BLaER1 treated with 17β-estradiol and CSF1 and Interleukin-3, amounts not matched to agents 10 nM and 100 nM (cell line): ENCODE data around the gene CCDC171.

Source experiments
- H3K27ac ChIP-seq, 11 experiments: shearing (Covaris generic); formaldehyde crosslinking; 2 replicates each; pipeline ENCODE4 v1.8.1; 2022
- H3K27me3 ChIP-seq, 11 experiments: shearing (Covaris generic); formaldehyde crosslinking; 2 replicates each; pipeline ENCODE4 v1.8.1; 2022
- H3K36me3 ChIP-seq, 11 experiments: shearing (Covaris generic); formaldehyde crosslinking; 2 replicates each; pipeline ENCODE4 v1.8.1; 2022
- H3K4me1 ChIP-seq, 10 experiments: shearing (Covaris generic); formaldehyde crosslinking; 2 replicates each; pipeline ENCODE4 v1.8.1; 2022
- H3K4me2 ChIP-seq, 11 experiments: shearing (Covaris generic); formaldehyde crosslinking; 2 replicates each; pipeline ENCODE4 v1.8.1; 2022
- H3K4me3 ChIP-seq, 10 experiments: shearing (Covaris generic); formaldehyde crosslinking; 2 replicates each; pipeline ENCODE4 v1.8.1; 2022
- H3K9ac ChIP-seq, 11 experiments: shearing (Covaris generic); formaldehyde crosslinking; 2 replicates each; pipeline ENCODE4 v1.8.1; 2022
- H3K9me3 ChIP-seq, 11 experiments: shearing (Covaris generic); formaldehyde crosslinking; replicated peaks in 1 of 11; 2 replicates each; pipeline ENCODE4 v1.8.1; 2022
- H4K20me1 ChIP-seq, 11 experiments: shearing (Covaris generic); formaldehyde crosslinking; 2 replicates each; pipeline ENCODE4 v1.8.1; 2022
- Cebpa-rat ChIP-seq, 11 experiments: shearing (Covaris generic); IDR thresholded peaks; 2 replicates each; pipeline ENCODE4 v1.8.1; 2022

Gene CCDC171

GRCh38 chr9:16002816-16003215, 450.0 kb downstream of the CCDC171 start:
- H3K4me3 ChIP-seq, result no peak overlapping the region
- H3K36me3 ChIP-seq, result no peaks in the 10 kb centered on the region
- H3K9ac ChIP-seq, result no peak overlapping the region
- H3K27me3 ChIP-seq, result no peaks in the 10 kb centered on the region
- H3K27ac ChIP-seq, result no peak overlapping the region
- H3K4me2 ChIP-seq, result no peak overlapping the region
- peaks cover 0 to 9% (median 6%) of the 10 kb centered on the region in 10 experiments; a peak in 15 of 20 replicates for H3K4me1 ChIP-seq
- TF ChIP-seq Cebpa-rat (IDR thresholded peaks at IDR 0.05), result no peak
- H3K9me3 ChIP-seq, result peaks cover 0 to 9% (median 0%) of the 10 kb centered on the region in 11 experiments; a peak in 5 of 22 replicates
- no peaks in the 10 kb centered on the region for H4K20me1 ChIP-seq

GRCh38 chr9:16003785-16004184, 450.9 kb downstream of the CCDC171 start:
- Histone ChIP-seq H3K4me2 (no peak overlapping the region), H3K36me3 (no peaks in the 10 kb centered on the region), H3K9ac (no peak overlapping the region), H3K27me3 (no peaks in the 10 kb centered on the region), H3K27ac (no peak overlapping the region), H3K4me3 (no peak overlapping the region), H3K4me1 (peaks cover 0 to 9% (median 6%) of the 10 kb centered on the region in 10 experiments; a peak in 15 of 20 replicates), H4K20me1 (no peaks in the 10 kb centered on the region), H3K9me3 (peaks cover 0 to 17% (median 3%) of the 10 kb centered on the region in 11 experiments; a peak in 6 of 22 replicates)
- TF ChIP-seq Cebpa-rat (IDR thresholded peaks at IDR 0.05), result no peak

DNA sequence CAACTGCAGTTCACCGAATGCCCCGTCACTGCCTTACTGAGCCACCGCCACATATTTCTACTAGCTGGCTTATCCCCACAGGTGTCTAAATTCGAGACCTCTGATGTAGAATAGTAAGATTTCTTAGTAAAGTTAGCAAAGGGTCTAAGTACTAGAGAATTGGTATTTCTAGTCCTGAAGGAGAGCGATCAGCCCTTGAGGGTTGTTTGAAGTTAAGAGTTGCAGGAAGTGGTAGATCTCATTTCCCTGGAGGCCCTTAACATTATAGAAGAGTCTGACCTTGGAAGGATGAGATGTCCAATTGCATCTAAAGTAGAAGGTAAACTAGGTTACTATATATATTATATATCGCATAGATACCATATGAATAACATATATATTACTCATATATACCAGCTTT, 451.8 kb downstream of the CCDC171 start:
- Histone ChIP-seq H3K27ac (no peak overlapping the region), H3K4me2 (0 out of 22 replicates have a peak overlapping the region, but pooled peaks of 2 of the 11 experiments have one; percentile 5 to 10), H3K9ac (no peak overlapping the region), H3K27me3 (no peaks in the 10 kb centered on the region), H4K20me1 (no peaks in the 10 kb centered on the region), H3K4me1 (peaks cover 0 to 6% (median 4%) of the 10 kb centered on the region in 10 experiments; a peak in 15 of 20 replicates), H3K4me3 (no peak overlapping the region), H3K36me3 (no peaks in the 10 kb centered on the region), H3K9me3 (peaks cover 0 to 17% (median 3%) of the 10 kb centered on the region in 11 experiments; a peak in 6 of 22 replicates)
- TF ChIP-seq Cebpa-rat (IDR thresholded peaks at IDR 0.05), result no peak

DNA sequence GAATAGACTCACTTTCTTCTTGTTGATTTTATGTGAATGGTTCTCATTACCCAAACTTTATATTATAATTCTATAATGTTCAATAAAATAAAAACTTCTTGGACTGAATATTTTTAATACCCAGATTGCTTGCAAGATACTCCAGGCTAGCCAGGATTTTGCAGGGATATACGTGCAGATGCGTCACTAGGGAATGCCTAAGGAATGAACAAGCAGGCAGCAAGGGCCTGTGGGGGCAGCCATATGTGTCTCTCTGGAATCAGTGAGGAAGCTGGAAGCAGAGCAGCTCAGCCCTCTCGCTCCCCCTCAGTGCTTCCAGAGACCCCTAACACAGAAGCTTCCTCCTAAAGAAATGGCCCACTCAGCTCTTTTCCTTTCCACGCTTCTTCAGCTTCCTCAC, 457.4 kb downstream of the CCDC171 start:
- Histone ChIP-seq H3K27ac (no peak overlapping the region), H4K20me1 (no peaks in the 10 kb centered on the region), H3K4me2 (no peak overlapping the region), H3K4me3 (no peak overlapping the region), H3K27me3 (no peaks in the 10 kb centered on the region), H3K9me3 (peaks cover 0 to 17% (median 3%) of the 10 kb centered on the region in 11 experiments; a peak in 6 of 22 replicates), H3K36me3 (no peaks in the 10 kb centered on the region), H3K9ac (no peak overlapping the region), H3K4me1 (peaks cover 0 to 8% (median 0%) of the 10 kb centered on the region in 10 experiments; a peak in 1 of 20 replicates)
- TF ChIP-seq Cebpa-rat (IDR thresholded peaks at IDR 0.05), result no peak

GRCh38 chr9:16012621-16013020, 459.8 kb downstream of the CCDC171 start:
- Histone ChIP-seq H3K4me1 (peaks cover 0 to 8% (median 0%) of the 10 kb centered on the region in 10 experiments; a peak in 1 of 20 replicates), H4K20me1 (no peaks in the 10 kb centered on the region), H3K4me2 (no peak overlapping the region), H3K36me3 (no peaks in the 10 kb centered on the region), H3K9ac (no peak overlapping the region), H3K27me3 (no peaks in the 10 kb centered on the region), H3K4me3 (no peak overlapping the region), H3K9me3 (peaks cover 1 to 12% (median 2%) of the 10 kb centered on the region in 11 experiments), H3K27ac (no peak overlapping the region)
- TF ChIP-seq Cebpa-rat (IDR thresholded peaks at IDR 0.05), result no peak

DNA sequence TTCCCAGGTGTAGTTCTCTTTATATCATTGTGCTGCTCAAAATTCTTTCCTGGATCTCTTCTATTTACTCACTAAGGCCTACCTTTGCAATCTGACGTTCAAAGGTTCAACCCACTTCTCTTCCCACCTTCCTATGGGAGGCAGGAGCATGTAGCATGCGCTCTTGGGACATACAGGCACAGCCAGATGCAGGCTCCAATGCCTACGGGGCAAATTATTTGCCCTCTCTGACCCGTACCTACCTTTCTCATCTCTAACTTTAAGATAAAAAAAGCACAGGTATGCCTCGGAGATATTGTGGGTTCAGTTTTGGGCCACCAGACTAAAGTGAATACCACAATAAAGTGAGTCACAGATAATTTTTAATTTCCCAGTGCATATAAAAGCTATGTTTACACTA, 460.5 kb downstream of the CCDC171 start:
- Histone ChIP-seq H3K36me3 (no peaks in the 10 kb centered on the region), H3K27ac (no peak overlapping the region), H3K9ac (no peak overlapping the region)

DNA sequence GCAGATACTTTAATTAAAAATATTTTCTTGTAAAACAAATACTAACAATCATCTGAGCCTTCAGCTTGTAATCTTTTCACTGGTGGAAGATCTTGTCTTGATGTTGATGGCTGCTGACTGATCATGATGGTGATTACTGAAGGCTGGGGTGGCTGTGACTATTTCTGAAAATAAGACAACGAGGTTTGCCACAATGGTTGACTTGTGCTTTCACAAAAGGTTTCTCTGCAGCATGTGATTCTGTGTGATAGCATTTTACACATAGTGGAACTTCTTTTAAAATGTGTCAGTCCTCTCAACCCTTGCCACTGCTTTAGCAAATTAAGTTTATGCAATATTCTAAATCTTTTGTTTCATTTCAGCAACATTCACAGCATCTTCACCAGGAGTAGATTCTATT, 461.0 kb downstream of the CCDC171 start:
- Histone ChIP-seq H3K9ac (no peak overlapping the region), H3K4me3 (no peak overlapping the region), H3K27ac (no peak overlapping the region), H3K4me1 (peaks cover 0 to 8% (median 0%) of the 10 kb centered on the region in 10 experiments; a peak in 1 of 20 replicates), H3K36me3 (no peaks in the 10 kb centered on the region), H4K20me1 (no peaks in the 10 kb centered on the region), H3K9me3 (peaks cover 11 to 20% (median 14%) of the 10 kb centered on the region in 11 experiments), H3K4me2 (no peak overlapping the region), H3K27me3 (no peaks in the 10 kb centered on the region)
- no peak for TF ChIP-seq Cebpa-rat (IDR thresholded peaks at IDR 0.05)

More for the DNA sequence above, 460.5 kb downstream of the CCDC171 start:
- H3K4me1 ChIP-seq, result peaks cover 0 to 8% (median 0%) of the 10 kb centered on the region in 10 experiments; a peak in 1 of 20 replicates
- no peak overlapping the region for H3K4me3 ChIP-seq
- no peak overlapping the region for H3K4me2 ChIP-seq
- H3K27me3 ChIP-seq, result no peaks in the 10 kb centered on the region
- no peak for TF ChIP-seq Cebpa-rat (IDR thresholded peaks at IDR 0.05)
- H3K9me3 ChIP-seq, result peaks cover 9 to 16% (median 10%) of the 10 kb centered on the region in 11 experiments
- H4K20me1 ChIP-seq, result no peaks in the 10 kb centered on the region

DNA sequence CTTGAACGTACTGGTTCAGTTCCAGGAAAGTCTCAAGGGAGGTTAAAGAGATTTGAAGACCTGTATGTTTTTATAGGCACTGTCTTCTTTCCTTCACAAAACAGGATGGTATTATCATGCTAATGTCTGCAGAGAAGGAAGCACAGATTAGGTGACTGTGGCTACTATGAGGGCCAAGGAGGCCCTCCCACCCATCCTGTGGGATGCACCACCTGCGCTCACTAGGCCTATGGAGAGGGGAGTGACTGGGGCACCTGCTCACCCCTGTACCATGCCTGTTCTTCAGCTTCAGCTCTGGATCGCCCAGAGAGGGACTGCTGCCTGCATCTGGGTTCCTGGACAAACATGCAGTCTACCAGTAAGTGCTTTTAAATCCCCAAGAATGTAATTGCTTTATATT, 469.4 kb downstream of the CCDC171 start:
- Histone ChIP-seq H3K27me3 (peaks cover 0 to 3% (median 0%) of the 10 kb centered on the region in 11 experiments; a peak in 1 of 22 replicates), H3K9me3 (peaks cover 13 to 19% (median 16%) of the 10 kb centered on the region in 11 experiments), H3K27ac (no peak overlapping the region), H3K4me3 (no peak overlapping the region), H3K9ac (no peak overlapping the region), H3K4me2 (no peak overlapping the region), H3K4me1 (no peaks in the 10 kb centered on the region), H4K20me1 (no peaks in the 10 kb centered on the region), H3K36me3 (no peaks in the 10 kb centered on the region)
- no peak for TF ChIP-seq Cebpa-rat (IDR thresholded peaks at IDR 0.05)

GRCh38 chr9:16023446-16023845, 470.6 kb downstream of the CCDC171 start:
- H3K9ac ChIP-seq, result no peak overlapping the region
- H3K27me3 ChIP-seq, result peaks cover 0 to 13% (median 0%) of the 10 kb centered on the region in 11 experiments; a peak in 5 of 22 replicates
- H4K20me1 ChIP-seq, result no peaks in the 10 kb centered on the region
- H3K4me1 ChIP-seq, result no peaks in the 10 kb centered on the region
- no peak overlapping the region for H3K4me2 ChIP-seq
- no peaks in the 10 kb centered on the region for H3K36me3 ChIP-seq
- no peak for TF ChIP-seq Cebpa-rat (IDR thresholded peaks at IDR 0.05)
- H3K27ac ChIP-seq, result no peak overlapping the region
- peaks cover 3 to 9% (median 7%) of the 10 kb centered on the region in 11 experiments; a peak in 19 of 22 replicates for H3K9me3 ChIP-seq
- no peak overlapping the region for H3K4me3 ChIP-seq
